ENCODE results near the gene PACC1.
A peak's percentile ranks its signal among the peaks of the same experiment; 100 is the strongest.
"Not testable (repeated sequence)": the region's sequence is repeated elsewhere in the genome, so short reads cannot be mapped to it uniquely, and the experiment has no call there.

The PACC1 gene

DNA sequence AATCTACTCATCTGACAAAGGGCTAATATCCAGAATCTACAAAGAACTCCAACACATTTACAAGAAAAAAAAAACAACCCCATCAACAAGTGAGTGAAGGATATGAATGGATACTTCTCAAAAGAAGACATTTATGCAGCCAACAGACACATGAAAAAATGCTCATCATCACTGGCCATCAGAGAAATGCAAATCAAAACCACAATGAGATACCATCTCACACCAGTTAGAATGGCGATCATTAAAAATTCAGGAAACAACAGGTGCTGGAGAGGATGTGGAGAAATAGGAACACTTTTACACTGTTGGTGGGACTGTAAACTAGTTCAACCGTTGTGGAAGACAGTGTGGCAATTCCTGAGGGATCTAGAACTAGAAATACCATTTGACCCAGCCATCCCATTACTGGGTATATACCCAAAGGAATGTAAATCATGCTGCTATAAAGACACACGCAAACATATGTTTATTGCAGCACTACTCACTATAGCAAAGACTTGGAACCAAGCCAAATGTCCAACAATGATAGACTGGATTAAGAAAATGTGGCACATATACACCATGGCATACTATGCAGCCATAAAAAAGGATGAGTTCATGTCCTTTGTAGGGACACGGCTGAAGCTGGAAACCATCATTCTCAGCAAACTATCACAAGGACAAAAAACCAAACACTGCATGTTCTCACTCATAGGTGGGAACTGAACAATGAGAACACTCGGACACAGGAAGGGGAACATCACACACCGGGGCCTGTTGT is 18.8 kb downstream of the PACC1 start:
- not testable (repeated sequence) for DNase-seq

- DNase-seq: no peak
These were observed 25.5 kb downstream of the PACC1 start for GRCh38 chr1:212388985-212389716.

GRCh38 chr1:212386029-212386428 is 28.7 kb downstream of the PACC1 start:
- no peak for DNase-seq

DNA sequence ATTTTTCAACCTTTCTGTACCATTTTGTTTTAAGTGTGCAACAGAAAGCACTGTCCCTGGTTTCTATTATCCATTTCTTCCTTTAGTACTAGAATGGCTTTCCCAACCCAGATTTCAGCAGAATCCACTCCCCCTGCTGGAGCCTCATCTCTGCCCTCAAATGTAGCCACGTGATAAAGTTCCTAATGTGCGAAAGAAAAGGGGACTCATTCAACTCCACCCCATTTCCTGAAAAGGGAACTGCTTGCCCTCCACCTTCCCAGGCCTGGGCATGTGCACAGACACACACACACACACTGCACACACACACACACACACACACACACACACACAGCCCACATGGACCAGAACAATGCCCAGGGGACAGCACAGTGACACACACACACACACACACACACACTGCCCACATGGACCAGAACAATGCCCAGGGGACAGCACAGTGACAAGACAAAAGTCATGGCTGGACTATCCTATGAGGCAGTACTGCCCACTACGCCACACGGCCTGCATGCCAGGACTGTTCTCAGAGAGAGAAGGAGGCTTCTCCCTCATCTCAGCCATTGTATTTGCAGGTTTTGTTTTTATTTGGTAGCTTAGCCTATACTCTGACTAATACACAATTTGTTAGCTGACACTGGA is 33.2 kb downstream of the PACC1 start:
- no peak for DNase-seq

- DNase-seq: no peak
These were observed 35.3 kb downstream of the PACC1 start for GRCh38 chr1:212379366-212379765.

GRCh38 chr1:212377644-212378043 is 37.0 kb downstream of the PACC1 start:
- no peak for DNase-seq

DNA sequence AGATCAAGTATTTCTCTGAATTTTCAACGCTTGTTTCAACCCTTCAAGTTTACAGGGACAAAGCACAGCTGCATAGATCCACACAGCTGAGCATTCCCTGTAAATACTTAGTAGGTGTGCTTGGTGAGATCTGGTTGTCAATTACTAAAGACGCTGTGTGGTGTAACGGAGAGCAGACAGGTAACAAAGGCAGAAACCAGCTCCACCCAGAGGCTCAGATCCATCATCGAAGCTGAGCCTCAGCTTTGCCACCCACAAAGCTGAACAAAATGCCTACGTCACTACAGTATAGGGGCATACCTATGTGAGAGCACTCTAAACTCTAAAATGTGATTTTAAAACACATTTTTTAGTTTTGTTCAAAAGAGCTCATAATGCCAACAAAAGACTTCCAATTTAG is 38.7 kb downstream of the PACC1 start:
- DNase-seq: no peak

DNA sequence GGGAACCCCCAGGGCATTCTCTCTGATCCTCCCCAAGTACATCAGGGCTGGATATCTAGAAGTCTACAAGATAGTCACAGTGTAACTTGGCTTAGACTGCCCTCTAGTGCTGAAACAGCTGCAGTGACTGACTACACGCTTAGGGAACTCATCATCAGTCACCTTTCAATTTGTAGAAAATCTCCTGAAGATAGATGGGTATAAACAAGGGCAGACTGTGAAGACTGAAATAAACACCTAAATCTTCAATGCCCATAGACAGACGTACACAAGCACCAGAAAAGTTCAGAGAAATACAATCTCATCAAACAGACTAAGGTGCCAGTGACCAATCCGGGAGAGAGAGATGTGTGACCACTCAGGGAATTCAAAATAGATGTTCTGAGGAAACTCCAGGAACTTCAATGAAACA is 46.6 kb downstream of the PACC1 start:
- DNase-seq: peak; percentile 33

- no peak for DNase-seq
These were observed 47.1 kb downstream of the PACC1 start for GRCh38 chr1:212367474-212368072.

DNA sequence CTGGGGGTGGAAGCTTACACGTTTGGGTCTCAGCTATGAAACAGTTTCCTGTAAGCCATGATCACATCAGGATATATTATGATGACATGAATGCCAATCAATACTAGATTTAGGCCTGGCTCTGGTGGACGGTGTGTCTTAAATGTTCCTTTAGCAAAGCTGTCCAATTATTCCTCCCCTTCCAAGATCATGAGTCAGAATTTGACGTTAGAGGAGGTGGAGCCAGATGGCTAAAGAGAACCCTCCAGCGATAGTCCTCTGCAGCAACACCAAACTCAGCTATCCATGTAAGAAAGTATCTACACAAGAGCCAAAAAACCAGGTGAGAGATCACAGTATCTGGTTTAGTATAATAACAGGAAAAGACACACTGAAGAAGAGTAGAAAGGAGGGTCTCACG is 47.8 kb downstream of the PACC1 start:
- DNase-seq: no peak

DNA sequence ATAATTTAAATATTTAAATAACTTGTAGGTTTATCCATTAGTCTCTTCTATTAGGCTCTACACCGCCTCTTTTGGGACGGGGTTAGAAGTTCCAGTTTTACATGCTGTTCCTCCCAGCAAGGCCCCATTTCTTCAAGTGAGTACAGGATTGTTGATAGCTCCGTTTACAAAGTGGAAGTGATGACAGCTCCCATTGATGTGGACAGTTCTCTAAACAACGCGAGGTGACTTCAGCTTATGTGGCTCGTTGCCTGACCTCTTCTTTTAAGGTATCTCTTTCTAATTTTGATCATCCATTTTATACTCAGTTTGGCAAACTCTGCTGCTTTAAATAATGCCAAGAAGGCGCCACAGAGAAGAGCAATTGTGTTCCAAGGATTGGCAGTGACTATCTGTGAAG is 49.7 kb downstream of the PACC1 start:
- DNase-seq: no peak

GRCh38 chr1:212359794-212360479 is 54.7 kb downstream of the PACC1 start:
- no peak for DNase-seq

- no peak for DNase-seq
These were observed 59.3 kb downstream of the PACC1 start for GRCh38 chr1:212355230-212355969.

GRCh38 chr1:212354464-212354863 is 60.2 kb downstream of the PACC1 start:
- DNase-seq: no peak

GRCh38 chr1:212353181-212353580 is 61.5 kb downstream of the PACC1 start:
- no peak for DNase-seq

DNA sequence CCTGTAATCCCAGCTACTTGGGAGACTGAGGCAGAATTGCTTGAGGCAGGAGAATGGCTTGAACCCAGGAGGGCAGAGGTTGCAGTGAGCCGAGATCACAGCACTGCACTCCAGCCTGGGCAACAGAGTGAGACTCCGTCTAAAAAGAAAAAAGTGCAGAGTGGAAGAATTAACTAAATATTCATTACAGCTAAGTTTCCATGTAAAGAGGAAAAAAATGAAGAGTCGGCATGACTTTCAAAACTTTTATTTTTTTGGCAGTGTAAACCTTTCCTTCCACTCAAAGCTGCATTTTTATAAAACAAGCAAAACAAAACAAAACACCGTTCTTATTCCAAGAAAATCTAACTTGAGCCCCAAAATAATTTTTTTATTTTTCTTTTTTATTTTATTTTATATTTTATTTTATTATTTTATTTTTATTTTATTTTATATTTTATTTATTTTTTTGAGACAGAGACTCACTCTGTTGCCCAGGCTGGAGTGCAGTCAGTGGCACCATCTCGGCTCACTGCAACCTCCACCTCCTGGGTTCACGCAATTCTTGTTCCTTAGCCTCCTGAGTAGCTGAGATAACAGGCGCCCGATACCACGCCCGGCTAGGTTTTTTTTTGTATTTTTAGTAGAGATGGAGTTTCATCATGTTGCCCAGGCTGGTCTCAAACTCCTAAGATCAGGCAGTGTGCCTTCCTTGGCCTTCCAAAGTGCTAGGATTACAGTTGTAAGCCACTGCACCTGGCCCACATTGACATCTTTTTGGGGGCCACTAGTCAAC is 62.9 kb downstream of the PACC1 start:
- DNase-seq: no peak

GRCh38 chr1:212346601-212347000 is 68.1 kb downstream of the PACC1 start:
- no peak for DNase-seq

- DNase-seq: no peak
These were observed 69.8 kb downstream of the PACC1 start for GRCh38 chr1:212344905-212345304.

- no peak for DNase-seq
These were observed 73.6 kb downstream of the PACC1 start for GRCh38 chr1:212341090-212341489.

DNA sequence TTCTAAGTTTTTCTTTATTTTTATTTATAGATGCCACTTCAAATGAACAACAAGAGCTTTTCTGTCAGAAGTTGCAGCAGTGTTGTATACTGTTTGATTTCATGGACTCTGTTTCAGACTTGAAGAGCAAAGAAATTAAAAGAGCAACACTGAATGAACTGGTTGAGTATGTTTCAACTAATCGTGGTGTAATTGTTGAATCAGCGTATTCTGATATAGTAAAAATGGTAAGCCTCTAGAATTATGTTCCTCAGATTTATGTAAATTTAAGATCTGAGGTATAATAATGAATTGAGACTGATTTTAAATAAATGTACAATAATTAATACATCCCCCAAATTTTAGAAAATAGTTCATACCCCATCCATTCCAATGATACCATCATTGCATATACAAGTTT is 85.6 kb downstream of the PACC1 start:
- DNase-seq: no peak

GRCh38 chr1:212328248-212328647 is 86.4 kb downstream of the PACC1 start:
- no peak for DNase-seq

Measured in effector CD4-positive, alpha-beta T cell (primary cell).